SKM-1 (cell line): ENCODE data around the gene BMP6.

Experiments
- DNase-seq: peaks from one replicate; lab custom pipeline; 2025; ENCODE audit not compliant: unreplicated experiment; lab: John Stamatoyannopoulos, UW

The BMP6 gene

DNA sequence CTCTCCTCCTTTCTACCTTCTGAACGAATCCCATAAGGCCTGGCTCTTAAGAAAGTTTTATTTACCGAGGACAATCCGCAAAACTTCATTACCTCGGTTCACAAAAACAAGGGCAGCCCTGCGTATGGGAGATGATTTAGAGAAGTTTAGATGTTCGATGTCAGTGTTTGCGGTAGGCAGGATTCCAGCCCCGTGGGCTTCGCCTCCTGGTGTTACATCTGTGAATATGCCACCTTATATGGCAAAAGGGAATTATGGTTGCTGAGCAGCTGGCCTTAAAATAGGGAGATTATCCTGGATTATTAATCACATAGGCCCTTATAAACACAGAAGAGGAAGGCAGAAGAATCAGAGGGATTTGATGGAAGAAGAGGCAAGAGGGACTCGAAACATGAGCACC is 21.1 kb downstream of the BMP6 start:
- DNase-seq = no peak

GRCh38 chr6:7747433-7747832 is 21.5 kb downstream of the BMP6 start:
- DNase-seq = no peak

GRCh38 chr6:7747901-7748504 is 22.1 kb downstream of the BMP6 start:
- DNase-seq = no peak

GRCh38 chr6:7749478-7749877 is 23.6 kb downstream of the BMP6 start:
- DNase-seq = no peak

DNA sequence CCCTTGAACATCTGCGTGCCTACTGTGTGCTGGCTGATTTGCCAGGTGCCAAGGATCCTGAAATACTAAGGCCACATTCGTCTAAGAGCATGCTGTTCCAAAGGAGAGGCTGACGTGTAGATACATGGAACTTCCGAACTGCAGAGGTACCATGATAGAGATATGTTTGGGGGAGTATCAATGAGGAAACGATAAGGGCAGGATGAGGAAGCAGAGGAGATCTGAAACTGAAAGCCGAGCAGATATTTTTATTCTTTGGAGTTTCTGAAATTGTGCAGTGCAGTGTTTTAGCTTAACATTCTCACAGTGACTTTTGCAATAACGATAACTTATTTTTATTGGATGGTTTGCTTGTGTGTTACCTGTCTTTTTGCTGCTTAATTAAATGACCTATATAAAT is 24.3 kb downstream of the BMP6 start:
- DNase-seq = no peak

GRCh38 chr6:7758456-7758855 is 32.6 kb downstream of the BMP6 start:
- no peak for DNase-seq

DNA sequence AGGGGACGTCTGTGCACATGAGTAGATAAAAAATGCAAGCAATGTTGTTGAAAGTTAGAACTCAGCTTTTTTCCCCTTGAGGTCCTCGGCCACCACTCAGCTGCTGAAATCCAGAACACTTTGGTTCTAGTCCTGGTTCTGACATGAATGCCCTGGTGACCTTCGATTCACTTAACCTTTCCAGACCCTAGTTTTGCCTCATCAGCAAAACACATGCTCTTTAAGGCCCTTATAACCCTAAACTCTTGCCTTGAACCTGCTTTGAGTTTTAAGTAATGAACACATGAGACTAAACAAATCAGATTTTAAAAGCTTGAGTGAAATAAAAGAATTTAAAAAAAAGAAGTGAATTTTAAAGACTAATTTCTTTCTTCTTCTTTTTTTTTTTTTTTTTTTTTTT is 33.4 kb downstream of the BMP6 start:
- DNase-seq = no peak

DNA sequence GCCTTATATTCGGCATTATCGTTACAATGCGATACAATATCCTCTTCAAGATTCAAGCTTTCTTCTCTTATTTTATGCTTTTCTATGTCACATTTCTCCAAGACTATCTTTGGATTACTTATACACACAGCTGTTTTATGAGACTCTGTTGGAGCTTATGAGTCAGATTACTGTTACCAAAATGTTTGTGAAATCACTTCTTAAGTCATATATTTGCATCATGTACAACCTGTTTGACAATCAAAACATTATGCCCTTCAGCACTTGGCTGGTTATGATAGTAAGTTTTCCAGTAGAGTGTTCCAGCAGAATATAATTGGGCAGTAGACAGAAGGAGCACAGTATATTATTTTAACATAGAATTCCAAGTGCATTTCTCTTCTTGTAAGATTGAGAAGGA is 35.2 kb downstream of the BMP6 start:
- DNase-seq = no peak

DNA sequence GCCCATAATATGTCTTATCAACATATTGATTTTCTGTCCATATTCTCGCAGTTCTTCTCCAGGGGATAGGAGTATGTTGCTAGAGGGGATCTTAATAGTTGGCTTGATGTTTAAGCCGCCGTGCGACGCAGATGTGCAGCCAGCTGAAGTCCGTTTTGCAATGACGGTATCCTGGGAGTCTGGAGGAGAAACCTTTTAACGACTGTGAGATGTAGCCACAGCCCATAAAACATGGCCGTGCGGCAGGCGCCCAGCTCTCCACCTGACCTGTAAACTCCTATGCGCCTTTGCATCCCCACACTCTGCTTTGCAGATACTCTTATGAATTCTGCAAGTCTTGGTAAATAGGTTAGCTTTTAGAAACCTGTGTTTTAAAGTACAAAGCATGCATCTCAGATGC is 36.9 kb downstream of the BMP6 start:
- no peak for DNase-seq

- DNase-seq = no peak
These were observed 38.0 kb downstream of the BMP6 start for GRCh38 chr6:7763881-7764280.

DNA sequence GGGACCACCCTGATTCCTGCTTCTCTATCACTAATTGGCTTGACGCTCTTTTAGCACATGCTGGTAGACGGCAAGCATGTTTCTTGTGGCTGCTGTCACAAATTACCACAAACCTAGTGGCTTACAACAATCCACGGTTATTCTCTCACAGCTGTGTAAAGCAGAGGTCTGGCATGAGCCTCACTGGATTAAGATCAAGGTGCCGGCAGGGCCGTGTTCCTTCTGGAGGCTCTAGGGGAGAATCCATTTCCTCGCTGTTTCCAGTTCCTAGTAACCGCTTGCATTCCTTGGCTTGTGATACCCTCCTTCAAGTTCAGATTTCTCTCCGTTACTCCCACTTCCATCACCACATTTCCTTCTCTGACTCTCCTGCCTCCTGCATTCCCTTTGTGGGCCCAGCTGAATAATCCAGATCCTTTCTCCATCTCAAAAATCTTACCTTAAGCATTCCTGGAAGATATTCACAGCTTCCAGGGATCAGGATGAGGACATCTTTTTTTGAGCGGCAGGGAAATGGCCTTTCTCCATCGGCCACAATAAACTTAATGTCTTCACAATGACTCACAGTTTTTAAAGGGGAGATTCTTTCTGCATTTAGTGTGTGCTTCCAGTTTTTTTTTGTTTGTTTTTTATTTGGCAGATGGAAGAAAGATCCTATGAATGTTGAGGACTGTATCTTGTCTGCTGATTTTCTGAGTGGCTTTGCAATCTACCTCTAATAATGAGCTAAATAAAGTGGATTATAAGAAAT is 39.9 kb downstream of the BMP6 start:
- DNase-seq = no peak

DNA sequence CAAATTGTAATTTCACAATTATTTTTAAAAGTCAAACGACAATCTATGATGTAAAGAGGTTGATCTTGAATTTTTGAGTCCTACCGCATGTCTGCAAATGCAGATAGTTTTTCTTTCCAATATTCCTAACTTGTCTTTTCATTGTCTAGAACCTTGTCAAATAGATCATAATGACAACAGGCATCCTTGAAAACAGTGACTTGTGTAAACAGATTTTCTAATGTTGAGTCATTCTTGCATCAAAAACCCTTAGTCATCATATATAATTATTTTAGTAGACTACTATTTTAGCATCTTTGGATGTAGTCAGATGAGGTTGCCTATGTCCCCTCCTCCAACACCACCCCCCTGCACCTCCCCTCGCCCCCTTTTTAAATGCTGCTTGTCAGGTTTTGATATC is 43.8 kb downstream of the BMP6 start:
- DNase-seq = no peak

GRCh38 chr6:7770111-7770510 is 44.2 kb downstream of the BMP6 start:
- no peak for DNase-seq

GRCh38 chr6:7770601-7771000 is 44.7 kb downstream of the BMP6 start:
- no peak for DNase-seq

GRCh38 chr6:7773322-7773721 is 47.4 kb downstream of the BMP6 start:
- no peak for DNase-seq

GRCh38 chr6:7773914-7774313 is 48.0 kb downstream of the BMP6 start:
- no peak for DNase-seq

DNA sequence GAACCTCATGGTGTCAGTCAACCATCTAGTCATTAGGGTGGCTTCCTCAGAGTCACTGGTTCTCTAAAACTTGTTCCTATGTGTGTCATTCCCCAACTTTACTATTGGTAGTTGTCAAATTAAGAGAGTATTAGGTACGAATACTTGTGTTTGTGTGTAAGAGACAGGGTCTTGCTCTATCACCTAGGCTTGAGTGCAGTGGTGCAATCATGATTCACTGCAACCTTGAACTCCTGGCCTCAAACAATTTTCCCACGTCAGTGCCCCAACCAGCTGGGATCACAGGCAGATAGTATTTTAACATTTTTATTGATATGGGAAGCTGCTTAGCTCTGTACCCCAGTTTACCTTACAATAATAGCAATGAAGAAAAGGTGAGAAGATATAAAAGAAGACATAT is 50.6 kb downstream of the BMP6 start:
- no peak for DNase-seq

GRCh38 chr6:7777074-7777473 is 51.2 kb downstream of the BMP6 start:
- DNase-seq = no peak

GRCh38 chr6:7781240-7781639 is 55.3 kb downstream of the BMP6 start:
- no peak for DNase-seq

GRCh38 chr6:7784248-7784647 is 58.3 kb downstream of the BMP6 start:
- no peak for DNase-seq

GRCh38 chr6:7784706-7785105 is 58.8 kb downstream of the BMP6 start:
- no peak for DNase-seq

DNA sequence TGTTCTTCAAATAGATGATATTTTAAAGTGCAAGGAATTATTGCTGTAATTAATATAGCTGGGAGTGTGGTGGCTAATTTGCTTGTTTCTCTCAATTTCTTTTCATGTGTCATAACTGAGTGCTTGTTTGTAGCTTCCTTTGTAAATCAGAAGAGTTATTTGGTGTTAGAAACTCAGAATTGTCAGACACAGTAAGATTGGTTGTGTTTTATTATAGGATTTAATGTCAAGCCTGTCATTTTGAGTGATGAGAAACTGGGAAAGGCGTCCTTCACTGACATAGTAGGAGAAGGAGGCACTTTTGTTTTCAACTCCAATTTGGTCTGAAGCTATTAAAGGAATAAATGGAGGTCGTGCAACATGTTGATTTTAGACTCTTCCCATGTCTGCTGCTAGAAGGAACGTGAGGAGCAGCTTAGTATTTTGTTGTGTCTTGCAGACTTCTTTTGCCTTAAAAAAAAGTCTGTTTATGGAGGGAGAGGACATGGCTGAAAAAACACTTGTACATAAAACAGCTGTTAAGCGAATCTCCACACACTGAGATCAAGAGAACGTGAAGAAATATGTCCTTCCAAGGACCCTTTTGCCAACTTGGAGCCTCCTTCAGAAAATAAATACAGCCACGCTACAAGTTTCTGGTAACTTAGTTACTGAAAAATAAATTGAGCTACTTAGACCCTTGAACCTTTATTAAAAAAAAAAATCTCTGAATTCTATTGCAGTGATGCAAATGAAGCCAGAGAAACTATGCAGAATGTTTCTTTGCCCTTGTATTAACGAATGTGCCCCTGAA is 59.5 kb downstream of the BMP6 start:
- no peak for DNase-seq
